ENCODE results near the gene ZNF827.

- no peak for TF ChIP-seq FOXM1 (IDR thresholded peaks at IDR 0.05; ENCODE audit: borderline replicate concordance)
- no peak for TF ChIP-seq SP1 (IDR thresholded peaks at IDR 0.05)
- TF ChIP-seq CTBP1 (IDR thresholded peaks at IDR 0.05; ENCODE audit: borderline replicate concordance) = no peak
- TF ChIP-seq HDGF (IDR thresholded peaks at IDR 0.05; ENCODE audit: borderline replicate concordance) = no peak
- TF ChIP-seq ARNT (IDR thresholded peaks at IDR 0.05) = no peak
- TF ChIP-seq FOXA1 (IDR thresholded peaks at IDR 0.05) = no peak
- TF ChIP-seq BHLHE40 (IDR thresholded peaks at IDR 0.05; ENCODE audit: borderline replicate concordance) = no peak
- no peak for TF ChIP-seq TARDBP (IDR thresholded peaks at IDR 0.05)
- TF ChIP-seq, protein P1, sequence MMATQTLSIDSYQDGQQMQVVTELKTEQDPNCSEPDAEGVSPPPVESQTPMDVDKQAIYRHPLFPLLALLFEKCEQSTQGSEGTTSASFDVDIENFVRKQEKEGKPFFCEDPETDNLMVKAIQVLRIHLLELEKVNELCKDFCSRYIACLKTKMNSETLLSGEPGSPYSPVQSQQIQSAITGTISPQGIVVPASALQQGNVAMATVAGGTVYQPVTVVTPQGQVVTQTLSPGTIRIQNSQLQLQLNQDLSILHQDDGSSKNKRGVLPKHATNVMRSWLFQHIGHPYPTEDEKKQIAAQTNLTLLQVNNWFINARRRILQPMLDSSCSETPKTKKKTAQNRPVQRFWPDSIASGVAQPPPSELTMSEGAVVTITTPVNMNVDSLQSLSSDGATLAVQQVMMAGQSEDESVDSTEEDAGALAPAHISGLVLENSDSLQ (IDR thresholded peaks at IDR 0.05) = no peak
Measured at GRCh38 chr4:145886871-145887240, 51.8 kb downstream of the ZNF827 start.

Measured in HEK293T (cell line).